Measurements from ENCODE around the gene LIMCH1.
"Not testable (repeated sequence)": the region's sequence is repeated elsewhere in the genome, so short reads cannot be mapped to it uniquely, and the experiment has no call there.

Gene LIMCH1

GRCh38 chr4:41638203-41638602 lies 100.2 kb downstream of the LIMCH1 start:
- TF ChIP-seq CTCF (IDR thresholded peaks at IDR 0.05) = no peak
- H3K27me3 Mint-ChIP-seq (ENCODE audit: low read depth, poor library complexity) = peaks cover 3% of the 10 kb centered on the region
- H3K4me1 Mint-ChIP-seq = peaks cover 52% of the 10 kb centered on the region
- H3K36me3 Mint-ChIP-seq (ENCODE audit: low read depth) = peaks cover 6% of the 10 kb centered on the region
- peak overlapping the region; percentile 17 for H3K27ac Mint-ChIP-seq
- no peak overlapping the region for H3K4me3 Mint-ChIP-seq
- no peak for DNase-seq
- H3K9me3 Mint-ChIP-seq = no peaks in the 10 kb centered on the region

GRCh38 chr4:41638866-41639265 lies 100.9 kb downstream of the LIMCH1 start:
- no peaks in the 10 kb centered on the region for H3K9me3 Mint-ChIP-seq
- H3K4me1 Mint-ChIP-seq = peaks cover 50% of the 10 kb centered on the region
- TF ChIP-seq CTCF (IDR thresholded peaks at IDR 0.05) = no peak
- H3K4me3 Mint-ChIP-seq = no peak overlapping the region
- H3K36me3 Mint-ChIP-seq (ENCODE audit: low read depth) = peaks cover 3% of the 10 kb centered on the region
- H3K27ac Mint-ChIP-seq = no peak overlapping the region
- peaks cover 3% of the 10 kb centered on the region for H3K27me3 Mint-ChIP-seq (ENCODE audit: low read depth, poor library complexity)
- DNase-seq = no peak

GRCh38 chr4:41639291-41639690 lies 101.3 kb downstream of the LIMCH1 start:
- H3K4me1 Mint-ChIP-seq = peaks cover 54% of the 10 kb centered on the region
- no peak for DNase-seq
- no peak overlapping the region for H3K4me3 Mint-ChIP-seq
- peaks cover 3% of the 10 kb centered on the region for H3K36me3 Mint-ChIP-seq (ENCODE audit: low read depth)
- TF ChIP-seq CTCF (IDR thresholded peaks at IDR 0.05) = no peak
- H3K27me3 Mint-ChIP-seq (ENCODE audit: low read depth, poor library complexity) = peaks cover 4% of the 10 kb centered on the region
- H3K27ac Mint-ChIP-seq = no peak overlapping the region
- H3K9me3 Mint-ChIP-seq = no peaks in the 10 kb centered on the region

- Mint-ChIP-seq H3K4me1 (peaks cover 64% of the 10 kb centered on the region), H3K27ac (no peak overlapping the region), H3K36me3 (ENCODE audit: low read depth) (peaks cover 5% of the 10 kb centered on the region), H3K9me3 (no peaks in the 10 kb centered on the region), H3K27me3 (ENCODE audit: low read depth, poor library complexity) (peaks cover 6% of the 10 kb centered on the region), H3K4me3 (no peak overlapping the region)
- no peak for DNase-seq
- no peak for TF ChIP-seq CTCF (IDR thresholded peaks at IDR 0.05)
Observed at GRCh38 chr4:41640906-41641305, 102.9 kb downstream of the LIMCH1 start.

- H3K27ac Mint-ChIP-seq, H3K4me3 Mint-ChIP-seq, H3K9me3 Mint-ChIP-seq, DNase-seq: not testable (repeated sequence)
- H3K4me1 Mint-ChIP-seq = peaks cover 49% of the 10 kb centered on the region
- peaks cover 13% of the 10 kb centered on the region for H3K27me3 Mint-ChIP-seq (ENCODE audit: low read depth, poor library complexity)
- H3K36me3 Mint-ChIP-seq (ENCODE audit: low read depth) = peaks cover 18% of the 10 kb centered on the region
Observed at GRCh38 chr4:41642746-41643145, 104.8 kb downstream of the LIMCH1 start.

- H3K36me3 Mint-ChIP-seq (ENCODE audit: low read depth) = peaks cover 24% of the 10 kb centered on the region
- no peak for TF ChIP-seq CTCF (IDR thresholded peaks at IDR 0.05)
Observed at GRCh38 chr4:41643331-41643730, 105.4 kb downstream of the LIMCH1 start.

More at GRCh38 chr4:41643331-41643730, 105.4 kb downstream of the LIMCH1 start:
- Mint-ChIP-seq H3K9me3 (no peaks in the 10 kb centered on the region), H3K27me3 (ENCODE audit: low read depth, poor library complexity) (peaks cover 15% of the 10 kb centered on the region), H3K4me1 (peaks cover 48% of the 10 kb centered on the region), H3K4me3 (no peak overlapping the region), H3K27ac (no peak overlapping the region)
- DNase-seq = no peak
